Mucosa of descending colon (tissue), 3 donors: ENCODE data around the gene RPL22L1. TPM values are rescaled to one million over a fixed set of nuclear protein-coding genes. Genes with fewer than 3 reads are reported as not detected.

Experiments used
- ATAC-seq: fragments of 200-7000 bp; cut with Tn5 transposase; one replicate; pipeline ENCODE4 v1.9.1; 2020; ENCODE audit warnings: mild to moderate bottlenecking, moderate library complexity
- DNase-seq, 3 donors: peaks; one replicate each; pipeline ENCODE4 v3.0.0-alpha.2; 2020
- H3K36me3 ChIP-seq: fragments of 200-600 bp; one replicate; pipeline ENCODE4 v1.8.0; 2021; ENCODE audit warnings: low read depth, mild to moderate bottlenecking
- H3K4me1 ChIP-seq: fragments of 200-600 bp; one replicate; pipeline ENCODE4 v1.8.0; 2021; ENCODE audit warnings: low read depth, mild to moderate bottlenecking
- H3K4me3 ChIP-seq: fragments of 200-600 bp; one replicate; pipeline ENCODE4 v1.8.0; 2021; ENCODE audit warnings: mild to moderate bottlenecking
- H3K9me3 ChIP-seq: fragments of 200-600 bp; one replicate; pipeline ENCODE4 v1.8.0; 2021; ENCODE audit warnings: mild to moderate bottlenecking
- CTCF ChIP-seq: fragments of 200-600 bp; IDR thresholded peaks from one replicate; pipeline ENCODE4 v1.8.0; 2022; ENCODE audit warnings: antibody characterized with exemption, mild to moderate bottlenecking
- intact Hi-C, 2 donors: fragments of 100-400 bp; cut with DNase I in 1 of 2; cut with micrococcal nuclease in 1 of 2; formaldehyde crosslinking; loops; one replicate each; pipeline versions ENCODE4 v1.11.0 to v1.11.1; 2022; cut with DNase I, micrococcal nuclease
- total RNA-seq, 3 donors: library from RNA; stranded (reverse); fragmentation: NEBNext Ultra II Directional in 2 of 3; extraction: Animal tissue kit (Norgen Biotek cat#: 25700) in 2 of 3; gene quantifications; one replicate each; pipeline versions ENCODE4 v1.2.1 to v1.2.4, GENCODE V29; 2021 to 2023
- donor health status: DM: no; HTN: no; CAD: no; lungs with moderate emphysema.
- donor health status: DM: no; HTN: no; CAD: no.
- donor health status: DM: no; HTN: yes; CAD: no.

The RPL22L1 gene
- total RNA-seq, 3 donors from 2014 or later: 20.9 to 31.4 (median 24.3) TPM

DNA sequence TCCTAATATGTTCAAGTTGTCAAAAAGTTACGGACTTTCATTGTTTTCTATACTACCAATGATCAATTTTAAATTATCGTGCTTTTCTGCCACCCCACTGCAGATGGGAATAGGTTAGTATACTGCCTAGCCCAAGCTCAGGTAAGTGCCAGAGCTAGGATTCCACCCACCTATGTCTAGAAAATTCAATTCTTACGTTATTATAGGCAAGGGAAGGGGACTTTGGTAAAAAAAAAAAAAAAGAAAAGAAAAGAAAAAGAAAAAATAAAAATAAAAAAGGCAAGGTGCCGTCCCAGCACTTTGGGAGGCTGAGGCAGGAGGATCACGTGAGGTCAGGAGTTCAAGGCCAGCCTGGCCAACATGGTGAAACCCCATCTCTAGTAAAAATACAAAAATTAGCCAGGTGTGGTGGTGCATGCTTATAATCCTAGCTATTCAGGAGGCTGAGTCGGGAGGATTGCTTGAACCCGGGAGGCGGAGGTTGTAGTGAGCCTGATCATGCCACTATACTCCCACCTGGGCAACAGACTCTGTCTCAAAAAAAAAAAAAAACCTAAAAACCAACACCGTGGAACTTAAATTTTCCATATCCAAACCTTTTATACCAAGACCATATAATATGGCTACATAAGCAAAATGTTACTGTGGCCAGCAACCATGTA lies 1.3 kb downstream of the RPL22L1 start:
- no peak for DNase-seq
- no peaks in the 10 kb centered on the region for H3K9me3 ChIP-seq
- H3K4me1 ChIP-seq: peaks cover 20% of the 10 kb centered on the region
- intact Hi-C loops: no loop called here
- no peak for ATAC-seq
- peaks cover 13% of the 10 kb centered on the region for H3K36me3 ChIP-seq
- H3K4me3 ChIP-seq: no peak overlapping the region
- TF ChIP-seq CTCF: no peak

GRCh38 chr3:170867143-170867937 lies 2.7 kb downstream of the RPL22L1 start:
- H3K4me3 ChIP-seq: no peak overlapping the region
- H3K36me3 ChIP-seq: peaks cover 13% of the 10 kb centered on the region
- peaks cover 20% of the 10 kb centered on the region for H3K4me1 ChIP-seq
- ATAC-seq (no peak), DNase-seq (no peak)
- no peaks in the 10 kb centered on the region for H3K9me3 ChIP-seq
- TF ChIP-seq CTCF: no peak
- intact Hi-C loops: no loop called here

DNA sequence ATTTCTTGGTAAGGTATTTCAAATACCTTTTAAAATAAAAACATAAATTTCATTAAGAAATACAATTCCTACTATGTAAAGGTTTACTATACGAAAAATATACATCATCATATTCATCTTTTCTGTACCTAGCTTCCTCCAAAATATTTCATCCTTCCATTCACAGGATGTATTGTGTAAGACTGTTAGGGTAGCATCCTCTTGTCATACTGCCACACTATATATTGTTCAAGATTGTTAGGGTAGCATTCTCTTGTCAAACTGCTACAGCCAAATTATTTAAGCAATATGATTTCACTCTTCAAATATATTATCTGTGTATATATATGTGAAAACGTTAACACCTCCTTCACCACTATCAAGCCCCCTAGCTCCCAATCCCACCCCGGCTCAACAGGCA lies 3.5 kb downstream of the RPL22L1 start:
- intact Hi-C loops: no loop called here
- no peak for ATAC-seq
- Histone ChIP-seq H3K36me3 (peaks cover 13% of the 10 kb centered on the region), H3K4me1 (peaks cover 20% of the 10 kb centered on the region), H3K4me3 (no peak overlapping the region), H3K9me3 (no peaks in the 10 kb centered on the region)
- no peak for DNase-seq
- no peak for TF ChIP-seq CTCF

- no peak overlapping the region for H3K4me3 ChIP-seq
- TF ChIP-seq CTCF: no peak
- intact Hi-C loops: no loop called here
- H3K9me3 ChIP-seq: no peaks in the 10 kb centered on the region
- DNase-seq (no peak), ATAC-seq (no peak)
- peaks cover 13% of the 10 kb centered on the region for H3K36me3 ChIP-seq
- H3K4me1 ChIP-seq: peaks cover 20% of the 10 kb centered on the region
Observed at GRCh38 chr3:170865209-170866094, 4.5 kb downstream of the RPL22L1 start.

DNA sequence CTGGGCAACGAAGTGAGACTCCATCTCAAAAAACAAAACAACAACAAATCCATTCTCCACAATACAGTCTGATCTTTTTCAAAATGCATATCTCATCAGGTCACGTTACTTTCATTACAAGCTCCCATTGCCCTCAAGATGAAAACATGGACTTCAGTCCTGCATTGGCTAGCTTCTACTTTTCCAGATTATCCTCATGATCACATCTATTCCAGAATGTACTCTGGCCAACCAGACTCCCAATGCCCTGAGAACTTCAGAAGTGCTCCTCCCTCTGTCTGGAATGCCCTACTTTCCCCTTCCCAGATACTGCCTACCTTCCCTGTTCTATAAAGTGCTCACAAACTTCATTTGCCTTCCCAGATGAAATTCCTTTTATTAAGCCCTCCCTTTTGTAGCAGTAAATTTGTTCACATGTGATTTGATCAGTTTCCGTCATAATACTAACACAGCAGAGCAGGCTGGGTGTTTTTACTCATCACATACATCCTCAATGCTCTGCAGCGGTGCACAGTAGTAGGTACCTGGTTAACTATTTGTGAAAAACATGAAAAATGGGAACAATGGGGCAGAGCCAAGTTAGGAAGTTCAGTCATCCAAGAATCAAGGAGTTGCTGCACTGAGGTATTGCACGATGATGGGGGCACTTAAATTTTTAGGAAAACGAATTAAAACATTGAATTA lies 5.3 kb downstream of the RPL22L1 start:
- TF ChIP-seq CTCF: no peak
- Histone ChIP-seq H3K36me3 (peaks cover 13% of the 10 kb centered on the region), H3K4me1 (peaks cover 20% of the 10 kb centered on the region), H3K9me3 (no peaks in the 10 kb centered on the region), H3K4me3 (no peak overlapping the region)
- intact Hi-C loops: no loop called here
- DNase-seq (no peak), ATAC-seq (no peak)
